HG03108 (cell line): ENCODE measurements around the gene GPR108.
A peak's percentile ranks its signal among the peaks of the same experiment; 100 is the strongest.
"Not testable (repeated sequence)": the region's sequence is repeated elsewhere in the genome, so short reads cannot be mapped to it uniquely, and the experiment has no call there.

Experiments
- ATAC-seq: cut with Tn5 transposase; IDR thresholded peaks from one replicate; pipeline ENCODE4 v1.9.1; 2021; ENCODE audit warnings: moderate library complexity; ENCODE audit not compliant: unreplicated experiment

GPR108 gene

DNA sequence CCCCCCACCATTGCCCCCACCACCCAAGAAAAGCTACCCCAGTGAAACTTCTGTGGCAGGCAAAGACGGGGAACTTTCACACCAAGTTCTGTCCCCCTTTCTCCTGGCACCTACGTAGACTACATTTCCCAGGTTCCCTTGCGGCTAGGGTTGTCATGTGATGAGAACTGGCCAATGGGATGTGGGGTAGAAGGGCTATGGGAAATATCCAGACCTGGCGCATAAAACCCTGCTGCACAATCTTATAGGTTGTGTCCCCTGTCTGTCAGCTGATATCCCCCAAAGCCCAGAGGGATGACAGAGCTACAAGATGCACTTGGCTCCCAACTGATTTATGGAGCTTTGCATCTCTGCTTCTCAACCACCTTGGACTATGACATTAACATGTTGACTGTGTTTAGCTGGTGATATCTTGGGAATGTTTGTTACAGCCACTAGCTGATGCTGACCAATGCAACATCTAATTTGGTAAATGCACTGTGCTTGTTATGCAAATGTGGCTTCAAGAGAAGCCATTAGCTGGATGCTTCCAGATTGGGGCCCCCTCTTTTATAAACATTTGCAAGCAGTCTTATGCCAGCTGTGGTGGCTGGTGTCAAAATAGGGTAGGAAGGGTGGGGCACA lies 23.8 kb upstream of the GPR108 start:
- ATAC-seq, result no peak

DNA sequence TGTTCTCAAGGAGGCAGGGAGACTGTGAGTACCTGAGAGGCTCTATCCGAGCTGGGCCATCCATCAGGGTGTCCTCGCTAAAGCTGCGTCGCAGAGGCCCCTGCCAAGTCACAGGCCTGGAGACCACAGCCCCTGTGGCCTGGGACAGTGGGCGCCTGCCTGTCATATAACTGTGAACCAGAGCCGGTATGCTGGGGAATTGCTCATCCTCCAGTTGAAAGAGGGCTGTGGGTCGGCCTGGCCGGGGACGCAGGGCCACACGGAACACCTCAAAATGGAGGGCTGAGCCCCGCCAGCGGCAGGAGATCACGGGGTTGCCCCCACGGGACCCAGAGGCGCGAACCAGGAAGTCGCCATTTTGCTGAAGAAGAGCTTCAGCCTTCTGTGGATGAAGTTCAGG lies 23.2 kb upstream of the GPR108 start:
- ATAC-seq, result no peak

DNA sequence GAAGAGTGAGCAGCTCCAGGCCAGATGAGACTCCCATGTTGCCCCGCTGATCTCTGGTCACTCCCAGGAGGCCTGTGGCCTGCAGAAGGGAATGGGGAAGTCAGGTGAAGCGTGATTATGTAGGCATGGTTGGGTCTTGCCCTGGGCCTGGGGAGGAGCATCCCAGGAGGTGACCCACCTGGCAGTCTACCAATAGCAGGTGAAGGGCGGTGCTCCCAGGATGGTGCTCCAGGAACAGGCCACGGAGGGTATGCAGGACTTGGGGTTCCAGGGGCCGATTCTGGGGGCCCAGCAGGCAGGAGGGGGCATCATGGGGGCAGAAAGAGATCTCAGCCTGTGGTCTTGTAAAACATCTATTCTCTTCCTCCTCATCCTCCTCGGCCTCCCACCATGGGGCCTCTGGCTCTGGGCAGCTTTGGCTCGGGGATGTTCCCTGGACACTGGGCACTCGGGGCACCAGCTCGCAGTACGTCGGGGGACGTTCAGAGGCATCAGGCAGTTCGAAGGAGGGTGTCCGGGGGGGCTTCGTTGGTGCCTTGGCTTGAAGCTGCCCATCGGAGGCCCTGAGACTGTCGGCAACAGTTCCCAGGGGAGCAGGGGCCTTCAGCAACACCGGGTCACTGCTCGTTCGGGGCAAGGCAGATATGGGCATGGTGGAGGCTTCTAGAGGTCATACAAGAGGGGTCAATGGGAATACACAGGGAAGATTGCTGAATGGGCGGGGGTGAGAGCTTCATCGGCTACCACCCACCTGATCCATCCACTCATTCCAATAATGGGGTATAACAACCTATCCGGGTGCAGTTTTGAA lies 17.5 kb upstream of the GPR108 start:
- no peak for ATAC-seq

DNA sequence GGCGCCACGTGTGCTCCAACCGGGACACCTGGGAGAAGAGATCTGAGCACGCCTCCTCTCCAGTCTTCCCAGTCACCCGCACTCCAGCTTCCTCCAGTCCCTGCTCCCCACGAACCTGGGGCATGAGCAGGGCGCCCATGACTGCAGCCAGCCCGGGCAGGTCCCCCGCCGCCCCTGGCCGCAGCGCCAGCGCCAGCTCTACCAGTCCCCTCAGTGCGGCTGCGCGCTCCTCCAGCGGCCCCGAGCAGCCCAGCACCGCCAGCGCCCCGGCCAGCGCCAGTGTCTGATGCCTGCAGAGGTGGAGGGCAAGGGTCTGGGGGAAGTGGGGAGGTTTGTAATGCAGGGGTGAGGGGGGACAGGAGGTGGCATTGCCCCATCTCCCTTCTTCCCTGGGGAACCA lies 16.8 kb upstream of the GPR108 start:
- ATAC-seq, result no peak

DNA sequence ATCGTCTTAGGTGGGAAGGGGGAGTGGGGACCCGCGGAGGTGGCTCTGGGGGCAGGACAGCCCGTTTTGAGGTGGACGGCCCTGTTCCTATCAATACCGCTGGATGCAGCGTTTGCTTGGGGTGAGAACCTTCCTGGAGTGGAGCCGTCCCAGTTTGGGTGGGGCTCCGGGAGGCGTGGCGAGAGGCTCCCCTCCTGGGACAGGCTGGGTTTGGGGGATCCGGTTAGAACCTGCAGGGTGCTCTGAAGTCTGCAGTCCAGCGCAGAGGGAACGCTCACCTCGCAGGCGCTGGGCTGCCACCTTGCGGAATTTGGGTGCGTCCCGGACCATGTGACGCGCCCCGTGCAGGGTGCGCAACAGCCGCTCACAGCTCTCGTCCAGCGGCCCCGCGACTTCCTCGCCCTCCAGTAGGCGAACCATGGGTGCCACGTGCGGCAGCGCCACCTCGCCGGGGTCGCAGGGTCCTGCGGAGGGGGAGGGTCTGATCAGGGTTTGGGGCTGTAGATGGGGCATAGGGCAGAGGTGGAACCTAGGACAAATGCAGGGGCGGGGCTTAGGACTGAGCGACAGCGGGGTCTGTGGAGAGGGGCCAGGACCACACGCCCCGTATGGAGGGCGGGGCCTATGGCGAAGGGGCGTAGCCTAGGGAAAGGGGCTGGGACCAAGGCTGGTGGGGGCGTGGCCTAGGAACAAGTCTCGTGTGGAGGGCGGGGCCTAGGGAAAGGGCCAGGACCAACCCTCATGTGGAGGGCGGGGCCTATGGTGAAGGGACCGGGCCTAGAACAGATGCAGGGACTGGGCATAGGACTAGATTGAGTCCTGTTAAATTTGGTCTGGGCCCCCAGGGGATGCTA lies 16.0 kb upstream of the GPR108 start:
- peak; percentile 71 for ATAC-seq

DNA sequence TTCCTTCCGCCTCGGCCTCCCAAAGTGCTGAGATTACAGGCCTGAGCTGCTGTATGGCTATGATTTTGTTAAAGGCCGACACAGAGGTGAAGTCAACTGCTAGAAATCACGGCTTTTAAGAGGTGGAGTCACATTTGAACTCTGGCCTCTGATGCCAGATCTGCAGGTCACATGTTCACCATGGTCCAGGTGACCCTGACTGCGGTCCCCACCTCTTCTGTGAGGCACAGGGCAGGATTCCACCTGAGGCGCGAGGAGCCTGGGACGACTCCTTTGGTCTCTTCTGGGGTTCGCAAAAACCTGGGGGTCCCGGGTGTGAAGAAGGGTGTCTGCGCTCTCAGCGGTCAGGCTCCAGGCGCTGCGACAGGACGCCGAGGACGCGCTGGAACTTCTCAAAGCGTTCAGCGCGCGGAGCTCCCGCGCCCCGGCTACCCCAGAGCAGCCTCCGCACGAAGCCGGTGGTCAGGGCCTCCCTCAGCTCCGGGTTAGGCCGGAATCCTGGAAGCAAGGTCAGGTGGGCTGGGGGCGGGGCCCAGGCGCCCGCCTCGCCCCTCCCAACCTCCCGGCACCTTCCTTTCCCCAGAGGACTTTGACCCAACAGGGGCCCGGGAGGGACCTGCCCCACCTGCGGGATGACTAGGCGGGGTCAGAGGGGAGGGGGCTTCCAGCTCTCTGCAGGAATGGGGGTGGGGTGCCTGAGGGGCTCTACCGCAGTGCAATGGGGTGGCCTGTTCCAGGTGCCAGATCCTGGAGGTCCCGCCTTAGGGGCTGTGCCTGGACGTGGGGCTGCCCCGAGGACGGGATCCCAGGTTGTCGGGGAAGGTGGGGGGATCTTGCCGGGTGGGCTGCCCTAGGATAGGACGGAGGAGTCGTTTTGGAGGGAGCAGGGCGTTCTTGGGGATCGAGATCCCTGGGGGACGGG lies 15.1 kb upstream of the GPR108 start:
- no peak for ATAC-seq

DNA sequence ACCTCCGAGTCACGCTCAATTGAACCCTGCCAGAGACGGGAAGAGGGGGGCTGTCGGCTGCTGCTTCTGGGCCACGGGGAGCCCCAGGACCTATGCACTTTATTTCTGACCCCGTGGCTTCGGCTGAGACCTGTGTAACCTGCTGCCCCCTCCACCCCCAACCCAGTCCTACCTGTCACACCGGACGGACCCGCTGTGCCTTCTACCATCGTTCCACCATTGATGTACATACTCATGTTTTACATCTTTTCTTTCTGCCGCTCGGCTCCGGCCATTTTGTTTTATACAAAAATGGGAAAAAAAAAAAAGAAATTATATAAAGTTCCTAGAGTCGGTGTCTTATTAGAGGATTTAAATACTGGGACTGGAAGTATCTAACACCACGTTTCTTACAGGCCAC lies 13.8 kb upstream of the GPR108 start:
- no peak for ATAC-seq

DNA sequence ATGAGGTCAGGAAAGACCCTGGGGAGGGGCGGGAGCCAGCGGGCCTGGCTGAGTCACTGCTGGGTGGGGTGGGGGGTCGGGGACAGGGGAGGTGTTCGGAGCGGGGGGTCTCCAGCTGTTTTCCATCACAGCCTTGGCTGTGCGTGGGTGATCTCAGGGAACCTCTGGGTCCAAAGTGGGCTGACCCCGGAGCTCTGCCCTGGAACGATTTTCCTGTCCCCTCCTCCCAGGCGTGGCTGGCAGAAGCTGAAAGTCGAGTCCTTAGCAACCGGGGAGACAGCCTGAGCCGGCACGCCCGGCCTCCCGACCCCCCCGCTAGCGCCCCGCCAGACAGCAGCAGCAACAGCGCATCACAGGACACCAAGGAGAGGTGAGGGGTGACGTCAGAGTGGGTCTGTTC lies 12.7 kb upstream of the GPR108 start:
- ATAC-seq, result no peak

DNA sequence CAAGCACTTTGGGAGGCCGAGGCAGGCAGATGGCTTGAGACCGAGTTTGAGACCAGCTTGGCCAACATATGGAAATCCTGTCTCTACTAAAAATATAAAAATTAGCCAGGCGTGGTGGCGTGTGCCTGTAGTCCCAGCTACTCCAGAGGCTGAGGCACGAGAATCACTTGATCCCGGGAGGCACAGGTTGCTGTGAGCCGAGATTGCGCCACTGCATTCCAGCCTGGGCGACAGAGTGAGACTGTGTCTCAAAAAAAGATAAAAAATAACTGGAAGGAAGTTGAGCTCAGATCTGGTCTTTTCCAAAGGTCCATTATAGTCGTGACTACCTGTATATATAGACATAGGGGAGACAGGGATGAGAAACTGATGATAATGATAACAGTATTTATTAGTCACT lies 11.2 kb upstream of the GPR108 start:
- ATAC-seq, result not testable (repeated sequence)

DNA sequence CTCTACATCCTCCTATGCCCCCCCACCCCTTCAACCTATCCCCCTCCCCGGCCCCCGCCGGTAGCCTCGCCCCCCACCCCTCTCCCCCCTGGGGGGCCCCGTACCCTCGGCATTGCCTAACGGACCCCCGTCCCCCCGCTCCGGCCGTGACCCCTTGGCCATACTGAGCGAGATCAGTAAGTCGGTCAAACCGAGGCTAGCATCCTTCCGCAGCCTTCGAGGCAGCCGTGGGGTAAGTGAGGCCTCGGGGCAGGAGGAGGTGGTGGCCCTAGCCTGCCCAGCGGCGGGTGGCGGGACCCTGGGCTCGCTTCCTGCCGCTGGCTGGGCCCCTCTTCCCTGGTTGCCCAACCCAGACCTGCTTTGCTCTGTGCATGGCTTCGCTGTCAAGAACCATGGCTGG lies 8.6 kb upstream of the GPR108 start:
- ATAC-seq, result no peak

DNA sequence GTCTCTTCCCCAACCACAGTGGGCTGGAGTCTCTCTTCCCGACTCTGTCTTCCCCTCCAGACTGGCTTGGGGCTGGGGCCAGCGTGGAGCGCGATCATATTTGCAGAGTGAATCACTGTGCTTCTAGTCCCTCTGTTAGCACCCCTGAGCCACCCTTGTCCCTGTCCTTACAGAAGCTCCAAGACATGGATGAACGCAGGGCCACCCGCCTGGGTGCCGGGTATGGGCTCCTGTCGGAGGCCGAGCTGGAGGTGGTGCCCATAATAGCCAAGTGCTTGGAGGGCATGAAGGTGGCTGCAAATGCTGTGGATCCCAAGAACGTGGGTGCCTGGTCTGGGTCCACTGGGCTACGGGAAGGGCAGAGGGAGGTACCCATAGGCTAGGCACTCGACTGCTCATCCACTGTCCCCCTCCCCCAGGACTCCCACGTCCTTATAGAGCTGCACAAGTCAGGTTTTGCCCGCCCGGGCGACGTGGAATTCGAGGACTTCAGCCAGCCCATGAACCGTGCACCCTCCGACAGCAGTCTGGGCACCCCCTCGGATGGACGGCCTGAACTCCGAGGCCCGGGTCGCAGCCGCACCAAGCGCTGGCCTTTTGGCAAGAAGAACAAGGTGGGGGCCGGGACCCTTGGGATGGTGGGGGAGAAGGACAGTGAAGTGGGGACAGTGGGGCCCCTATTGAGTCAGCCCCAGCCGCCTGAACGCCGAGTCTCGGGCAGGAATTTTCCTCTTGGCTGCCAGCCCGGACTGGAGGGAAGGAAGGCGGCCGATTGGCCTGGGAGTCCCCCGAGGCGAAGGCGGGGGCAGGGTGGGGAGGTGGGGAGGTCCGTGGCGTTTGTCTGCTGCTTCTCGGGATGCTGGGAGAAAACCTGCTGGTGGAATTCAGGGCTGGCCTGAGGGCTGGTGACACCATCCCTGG lies 7.3 kb upstream of the GPR108 start:
- ATAC-seq, result no peak

DNA sequence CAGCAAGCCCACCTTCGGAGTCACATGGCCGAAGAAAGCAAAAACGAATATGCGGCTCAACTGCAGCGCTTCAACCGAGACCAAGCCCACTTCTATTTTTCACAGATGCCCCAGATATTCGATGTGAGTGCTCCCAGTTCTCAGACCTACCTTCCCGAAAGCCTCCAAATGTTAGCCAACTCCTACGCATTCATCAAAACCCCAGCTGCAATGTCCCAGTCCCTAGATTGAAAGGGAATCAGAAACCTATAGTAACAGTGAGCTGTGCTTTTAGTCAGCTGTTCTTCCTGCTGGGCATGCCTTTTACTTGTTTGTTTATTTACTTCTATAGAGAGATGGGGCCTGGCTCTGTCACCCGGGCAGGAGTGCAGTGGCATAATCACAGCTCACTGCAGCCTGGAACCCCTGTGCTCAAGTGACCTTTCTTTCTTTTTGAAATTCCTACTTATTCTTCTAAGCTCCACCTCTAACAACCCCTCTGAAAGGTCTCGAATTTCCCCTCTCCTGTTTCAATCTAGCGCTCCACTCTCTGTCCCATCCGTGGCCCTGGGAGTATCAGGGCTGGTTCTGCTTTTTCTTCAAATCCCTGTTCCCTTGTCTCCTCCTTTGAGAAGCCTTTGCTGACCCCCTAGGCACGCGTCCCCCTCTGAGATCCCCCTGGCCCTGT lies 6.5 kb upstream of the GPR108 start:
- no peak for ATAC-seq

DNA sequence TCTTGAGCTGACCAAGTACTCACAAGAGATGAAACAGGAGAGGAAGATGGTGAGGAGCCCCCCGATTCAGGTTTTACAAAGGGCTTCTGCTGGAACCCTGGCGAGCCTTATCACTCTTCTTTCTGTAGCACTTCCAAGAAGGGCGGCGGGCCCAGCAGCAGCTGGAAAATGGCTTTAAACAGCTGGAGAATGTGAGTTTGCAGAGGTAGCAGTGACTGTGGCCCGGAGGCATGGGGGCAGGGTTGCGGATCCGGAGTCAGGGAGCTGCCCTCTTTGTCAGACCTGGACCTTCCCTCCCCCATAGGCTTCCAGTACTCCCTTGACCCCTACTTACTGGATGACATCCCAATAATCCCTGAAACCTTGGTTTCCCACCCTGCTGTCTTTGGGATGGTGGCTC lies 5.7 kb upstream of the GPR108 start:
- no peak for ATAC-seq

DNA sequence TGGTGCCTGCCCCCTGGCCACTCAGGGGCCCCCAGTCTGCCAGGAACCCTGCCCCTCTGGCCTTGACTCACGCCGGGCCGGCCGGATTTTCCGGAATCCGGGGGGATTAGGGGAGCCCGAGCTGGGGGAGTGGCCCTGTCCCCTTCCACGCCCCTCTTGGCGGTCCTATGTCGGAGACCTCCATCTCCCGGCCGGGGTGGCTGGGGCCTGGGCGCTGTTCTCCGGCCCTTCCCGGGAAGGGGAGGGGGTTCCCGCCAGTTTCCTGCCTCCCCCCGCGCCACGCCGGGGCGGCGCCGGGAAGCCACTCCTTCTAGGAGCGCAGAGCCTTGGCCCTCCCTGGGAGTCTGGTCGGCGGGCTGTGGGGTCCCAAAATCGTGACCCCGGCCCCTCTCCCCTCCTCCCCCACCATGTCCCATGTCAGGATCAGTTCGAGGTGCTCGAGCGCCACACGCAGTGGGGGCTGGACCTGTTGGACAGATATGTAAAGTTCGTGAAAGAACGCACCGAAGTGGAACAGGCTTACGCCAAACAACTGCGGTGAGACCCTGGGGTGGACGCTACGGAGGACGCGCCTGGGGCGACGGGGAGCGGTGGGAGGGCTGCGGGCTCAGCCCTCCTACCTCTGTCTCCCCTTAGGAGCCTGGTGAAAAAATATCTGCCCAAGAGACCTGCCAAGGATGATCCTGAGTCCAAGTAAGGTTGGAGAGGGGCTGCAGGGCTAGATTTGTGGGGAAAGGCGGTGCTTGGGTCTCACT lies 3.4 kb upstream of the GPR108 start:
- ATAC-seq, result no peak

DNA sequence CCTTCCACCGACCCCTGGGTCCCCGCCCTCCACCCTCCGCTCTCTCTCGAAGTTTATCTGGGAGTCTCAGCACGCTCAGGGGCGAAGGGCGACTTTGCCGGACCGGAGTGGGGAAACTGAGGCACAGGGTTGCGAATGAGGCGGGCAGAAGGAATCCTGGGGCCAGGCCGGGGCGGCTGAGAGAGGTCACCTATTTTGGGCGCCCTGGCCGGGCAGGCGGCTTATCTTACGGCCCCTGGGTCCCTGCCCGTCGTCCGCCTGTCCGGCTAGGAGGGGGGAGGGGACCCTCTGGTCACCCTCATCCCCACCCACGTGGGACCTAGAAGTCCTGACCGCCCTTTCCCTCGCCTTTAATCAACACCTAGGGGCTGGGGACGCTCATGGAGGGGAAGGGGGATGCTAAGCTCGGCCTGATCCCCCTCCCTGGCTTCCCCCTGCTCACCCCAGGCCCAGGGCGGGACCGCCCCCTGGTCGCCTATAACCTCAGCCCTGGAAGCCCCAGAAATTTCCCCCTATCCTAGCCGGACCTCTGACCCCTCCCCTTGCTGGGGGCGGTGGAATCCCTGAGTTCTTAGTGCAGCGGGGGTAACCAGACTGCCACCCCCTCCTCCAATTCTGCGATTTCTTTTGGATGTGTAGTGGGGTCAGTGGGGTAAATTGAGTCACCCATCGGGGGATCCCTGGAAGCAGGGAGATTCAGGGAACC lies 2.7 kb upstream of the GPR108 start:
- no peak for ATAC-seq

DNA sequence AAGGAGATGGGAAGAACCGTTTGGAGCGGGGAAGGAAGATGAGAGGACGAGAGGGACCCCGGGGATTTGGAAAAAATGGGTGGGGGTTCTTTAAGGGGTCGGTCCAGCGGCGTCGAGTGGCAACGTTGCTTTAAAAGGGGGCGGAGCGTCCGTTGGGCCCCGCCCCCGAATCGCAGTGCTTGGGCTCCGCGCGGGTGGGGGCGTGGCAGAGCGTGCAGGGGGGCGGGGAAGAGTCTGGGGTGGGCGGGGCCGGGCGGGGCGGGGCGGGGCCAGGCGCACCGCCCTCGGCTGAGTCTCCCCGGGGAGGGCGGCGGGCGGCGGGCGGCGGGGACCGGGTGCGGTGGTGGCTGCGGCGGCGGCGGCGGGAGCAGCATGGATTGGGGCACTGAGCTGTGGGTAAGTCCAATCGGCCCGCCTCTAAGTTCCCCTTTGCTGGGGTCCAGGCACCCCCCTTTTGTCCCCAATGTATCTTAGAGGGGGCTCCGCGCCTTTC lies 2.1 kb upstream of the GPR108 start, which contains the start of gene TRIP10:
TSS of gene TRIP10 (plus strand) at position 291 of the 493 bp plus-strand sequence. CDS start at position 373, 82 bp downstream.
- ATAC-seq, result no peak

DNA sequence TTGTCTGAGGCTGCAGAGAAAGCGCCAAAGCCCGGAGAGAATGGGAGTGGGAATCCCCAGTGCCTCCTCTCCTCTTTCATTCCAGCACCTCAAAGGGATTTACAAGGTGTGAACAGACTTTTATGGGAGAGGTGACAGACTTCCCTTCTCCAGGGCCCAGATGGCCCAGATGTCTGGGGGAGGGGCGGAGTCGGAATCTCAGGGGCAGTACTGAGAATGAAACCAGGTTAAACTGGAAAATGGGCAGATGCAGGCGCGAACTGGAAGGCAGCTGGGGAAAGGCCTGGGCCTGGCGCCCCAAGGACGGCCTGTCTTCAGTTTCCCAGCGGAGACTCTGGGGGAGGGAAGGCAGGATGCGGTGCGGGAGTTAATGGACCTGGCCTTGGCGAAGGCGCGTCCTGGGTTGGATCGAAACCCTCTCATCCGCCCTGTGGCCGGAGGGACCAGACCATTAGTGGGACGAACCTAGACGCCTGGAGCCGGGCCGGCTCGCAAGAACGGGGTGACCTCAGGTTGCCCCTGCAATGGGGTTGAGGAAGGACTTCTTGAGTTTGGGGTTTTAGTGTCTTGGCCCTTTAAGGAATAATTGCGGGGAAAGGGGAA lies 1.5 kb upstream of the GPR108 start:
- ATAC-seq, result no peak
